SK-N-MC (cell line): ENCODE measurements around the gene BACE1-AS.

Experiments used
- EZH2 ChIP-seq: fragments of 200-600 bp; sonication (generic); IDR thresholded peaks from one replicate; pipeline ENCODE4 v1.6.1; 2017; ENCODE audit warnings: antibody characterized with exemption
- POLR2AphosphoS5 ChIP-seq: IDR thresholded peaks from 2 replicates; pipeline ENCODE4 v1.6.1; 2012; ENCODE audit warnings: mild to moderate bottlenecking, low read depth, low read length, borderline replicate concordance

DNA sequence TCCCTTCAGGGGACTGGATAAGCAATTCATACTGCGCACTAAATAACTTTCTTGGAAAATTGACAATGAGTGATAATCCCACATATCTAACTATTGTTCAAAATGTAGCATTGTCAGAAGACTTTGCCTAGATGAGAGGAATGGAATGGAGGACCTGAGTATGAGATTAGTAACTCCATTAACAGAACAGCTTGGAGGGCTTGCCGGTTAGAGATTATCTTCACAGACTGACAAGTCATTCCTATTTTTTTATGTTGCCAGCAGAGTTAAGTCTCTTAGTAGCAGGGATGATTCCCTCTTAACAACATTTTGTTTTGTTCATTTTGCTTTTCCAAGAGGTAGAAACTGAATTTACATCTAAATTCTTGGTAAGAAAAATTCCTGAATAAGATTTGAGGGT is 7.1 kb upstream of the BACE1-AS start:
- TF ChIP-seq POLR2AphosphoS5 (no peak), EZH2 (no peak)
